ENCODE data around the gene PPFIBP2. TPM values are rescaled to one million over a fixed set of nuclear protein-coding genes. Genes with fewer than 3 reads are reported as not detected.

The PPFIBP2 gene
- total and polyA plus RNA-seq, 10 of the 15 experiments (the other 5 are each of a cell fraction or from before 2014, with no cell fraction given) = 17.3 to 56.3 (median 39.2) TPM

- TF ChIP-seq MLLT1 (IDR thresholded peaks at IDR 0.05) (peak; percentile 61; the same call in 1 of the 2 replicates), POU2F2 (IDR thresholded peaks at IDR 0.05; ENCODE audit: borderline replicate concordance, low read depth, low read length) (peak; percentile 71; the same call in 2 of the 3 replicates), YY1 (IDR thresholded peaks at IDR 0.05; ENCODE audit: low read depth, low read length) (0 out of 2 replicates have a peak, but pooled peaks have one; percentile 51), ZNF207 (IDR thresholded peaks at IDR 0.05; ENCODE audit: borderline replicate concordance) (0 out of 2 replicates have a peak, but pooled peaks have one; percentile 41), NFYB (IDR thresholded peaks at IDR 0.05; ENCODE audit: insufficient read depth, low read depth, low read length) (peak; percentile 39; the same call in 1 of the 2 replicates), CREB1 (IDR thresholded peaks at IDR 0.05; ENCODE audit: low read depth) (peak; percentile 37; the same call in 1 of the 2 replicates), ATF2 (IDR thresholded peaks at IDR 0.05; ENCODE audit: low read length) (no peak), EP300 (IDR thresholded peaks at IDR 0.05; ENCODE audit: borderline replicate concordance in 1 of 2, control insufficient read depth in 1 of 2, low read depth in 2 of 2, low read length in 2 of 2) (peak; percentile 19 to 30; a peak in 3 of 4 replicates), POLR2AphosphoS5 (IDR thresholded peaks at IDR 0.05; ENCODE audit: low read length) (peak; percentile 65), RELB (IDR thresholded peaks at IDR 0.05; ENCODE audit: low read depth) (peak; percentile 96), LARP7 (IDR thresholded peaks at IDR 0.05) (0 out of 2 replicates have a peak, but pooled peaks have one; percentile 9), PBX3 (IDR thresholded peaks at IDR 0.05; ENCODE audit: insufficient replicate concordance, low read depth, low read length) (peak; percentile 5), MXI1 (IDR thresholded peaks at IDR 0.05; ENCODE audit: low read depth, low read length) (peak; percentile 61), STAT1 (conservative IDR thresholded peaks at IDR 0.05) (0 out of 2 replicates have a peak, but pooled peaks have one; percentile 7), MEF2B (IDR thresholded peaks at IDR 0.05; ENCODE audit: partially characterized antibody, poor library complexity, severe bottlenecking) (peak; percentile 85), BHLHE40 (IDR thresholded peaks at IDR 0.05; ENCODE audit: borderline replicate concordance in 1 of 2, low read depth in 2 of 2, low read length in 1 of 2) (peak; percentile 77 to 94; a peak in 3 of 4 replicates), ATF3 (IDR thresholded peaks at IDR 0.05; ENCODE audit: borderline replicate concordance, extremely low read depth, low read depth, low read length) (peak; percentile 68; the same call in 1 of the 2 replicates), POLR2AphosphoS2 (IDR thresholded peaks at IDR 0.05; ENCODE audit: low read depth, low read length) (0 out of 2 replicates have a peak, but pooled peaks have one; percentile 23), MTA2 (IDR thresholded peaks at IDR 0.05; ENCODE audit: low read depth) (no peak), IKZF1 (conservative IDR thresholded peaks at IDR 0.05) (peak; percentile 51)
These were observed at the start of gene PPFIBP2 (continued) for GRCh38 chr11:7513234-7514098.

All from GM12878 (cell line).